K562 (cell line): ENCODE measurements around the gene SNX17.

ENCODE experiments used
- CEBPG ChIP-seq, 3 experiments: fragments of 200-800 bp in 1 of 3; sonication (Bioruptor generic) in 1 of 3; sonication (generic) in 1 of 3; formaldehyde crosslinking in 1 of 3; IDR thresholded peaks in 2 of 3; conservative IDR thresholded peaks in 1 of 3; 2 replicates each; pipeline versions ENCODE4 v1.6.1 to v1.8.0; 2016 to 2022; ENCODE audit warnings: missing compliant biosample characterization in 2 of 3, missing genetic modification characterization in 2 of 3, mild to moderate bottlenecking in 1 of 3, missing genetic modification reagents in 1 of 3
- EHMT2 ChIP-seq: fragments of 450-650 bp; IDR thresholded peaks from 2 replicates; pipeline ENCODE4 v1.6.1; 2018; ENCODE audit warnings: antibody characterized with exemption
- EP300 ChIP-seq: IDR thresholded peaks from 2 replicates; pipeline ENCODE4 v1.6.1; 2012; ENCODE audit warnings: low read length, improper control_type of control experiment
- EZH2 ChIP-seq: IDR thresholded peaks from 2 replicates; pipeline ENCODE4 v1.6.1; 2012; ENCODE audit warnings: low read depth, mild to moderate bottlenecking, inconsistent platforms, low read length, borderline replicate concordance
- GATA2 ChIP-seq: sonication (generic); formaldehyde crosslinking; IDR thresholded peaks from 2 replicates; pipeline ENCODE4 v1.4.0; 2020; ENCODE audit warnings: mild to moderate bottlenecking, missing genetic modification reagents
- MAFG ChIP-seq: fragments of 450-650 bp; conservative IDR thresholded peaks from 2 replicates; pipeline ENCODE4 v1.6.1; 2016; ENCODE audit warnings: missing genetic modification characterization, missing compliant biosample characterization
- MTA1 ChIP-seq: fragments of 450-650 bp; IDR thresholded peaks from 2 replicates; pipeline ENCODE4 v1.6.1; 2017; ENCODE audit warnings: borderline replicate concordance
- RBM39 ChIP-seq: fragments of 200-400 bp; formaldehyde crosslinking; optimal IDR thresholded peaks from 2 replicates; pipeline ENCODE3; 2018; ENCODE audit warnings: low read depth, low read length
- TAF7 ChIP-seq: fragments of 450-650 bp; IDR thresholded peaks from 2 replicates; pipeline ENCODE4 v1.6.1; 2016; ENCODE audit warnings: missing genetic modification characterization, missing compliant biosample characterization
- ZZZ3 ChIP-seq: fragments of 450-650 bp; IDR thresholded peaks from 2 replicates; pipeline ENCODE4 v1.6.1; 2016; ENCODE audit warnings: antibody characterized with exemption, mild to moderate bottlenecking, moderate library complexity
- TF ChIP-seq, protein P1 (sequence below): sonication (generic); formaldehyde crosslinking; IDR thresholded peaks from 2 replicates; pipeline ENCODE4 v1.8.0; 2023; ENCODE audit warnings: missing genetic modification reagents, mild to moderate bottlenecking, borderline replicate concordance
- TF ChIP-seq, protein P2 (sequence below), 3 experiments: IDR thresholded peaks in 2 of 3; conservative IDR thresholded peaks in 1 of 3; 2 replicates each; pipeline ENCODE4 v1.5.1; 2011 to 2012; ENCODE audit warnings: low read length in 3 of 3, mild to moderate bottlenecking in 3 of 3, control low read depth in 2 of 3, improper control_type of control experiment in 1 of 3, inconsistent platforms in 1 of 3, low read depth in 1 of 3, mixed read lengths in 1 of 3, moderate library complexity in 1 of 3; ENCODE audit not compliant: insufficient read depth in 2 of 3
- TF ChIP-seq, protein P3 (sequence below): sonication (generic); formaldehyde crosslinking; IDR thresholded peaks from 2 replicates; pipeline ENCODE4 v1.8.0; 2022; ENCODE audit warnings: mild to moderate bottlenecking, missing genetic modification reagents

DNA sequence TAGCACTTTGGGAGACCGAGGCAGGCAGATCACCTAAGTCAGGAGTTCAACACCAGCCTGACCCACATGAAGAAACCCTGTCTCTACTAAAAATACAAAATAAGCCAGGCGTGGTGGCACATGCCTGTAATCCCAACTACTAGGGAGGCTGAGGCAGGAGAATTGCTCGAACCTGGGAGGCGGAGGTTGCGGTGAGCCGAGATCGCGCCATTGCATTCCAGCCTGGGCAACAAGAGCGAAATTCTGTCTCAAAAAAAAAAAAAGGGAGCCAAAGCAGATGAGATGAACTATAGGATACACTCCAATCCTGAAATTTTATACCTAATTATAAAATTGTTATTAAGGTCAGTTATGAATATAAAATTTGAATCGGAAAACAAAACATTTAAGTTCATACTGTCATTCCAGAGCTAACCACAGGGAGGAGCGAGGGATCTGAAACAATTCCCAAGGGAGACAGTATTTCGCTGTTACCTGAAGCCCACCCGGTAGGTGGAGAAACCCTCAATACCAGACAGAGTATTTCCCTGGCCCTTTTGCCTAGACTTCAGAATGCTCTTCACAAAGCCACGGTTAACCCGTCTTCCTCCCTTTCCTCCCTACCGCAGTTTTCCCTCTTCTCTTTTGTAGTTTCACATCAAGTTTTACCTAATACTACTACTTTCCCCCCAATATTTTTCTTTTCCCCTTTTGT, 37.5 kb downstream of the SNX17 start:
- TF ChIP-seq, protein P1, sequence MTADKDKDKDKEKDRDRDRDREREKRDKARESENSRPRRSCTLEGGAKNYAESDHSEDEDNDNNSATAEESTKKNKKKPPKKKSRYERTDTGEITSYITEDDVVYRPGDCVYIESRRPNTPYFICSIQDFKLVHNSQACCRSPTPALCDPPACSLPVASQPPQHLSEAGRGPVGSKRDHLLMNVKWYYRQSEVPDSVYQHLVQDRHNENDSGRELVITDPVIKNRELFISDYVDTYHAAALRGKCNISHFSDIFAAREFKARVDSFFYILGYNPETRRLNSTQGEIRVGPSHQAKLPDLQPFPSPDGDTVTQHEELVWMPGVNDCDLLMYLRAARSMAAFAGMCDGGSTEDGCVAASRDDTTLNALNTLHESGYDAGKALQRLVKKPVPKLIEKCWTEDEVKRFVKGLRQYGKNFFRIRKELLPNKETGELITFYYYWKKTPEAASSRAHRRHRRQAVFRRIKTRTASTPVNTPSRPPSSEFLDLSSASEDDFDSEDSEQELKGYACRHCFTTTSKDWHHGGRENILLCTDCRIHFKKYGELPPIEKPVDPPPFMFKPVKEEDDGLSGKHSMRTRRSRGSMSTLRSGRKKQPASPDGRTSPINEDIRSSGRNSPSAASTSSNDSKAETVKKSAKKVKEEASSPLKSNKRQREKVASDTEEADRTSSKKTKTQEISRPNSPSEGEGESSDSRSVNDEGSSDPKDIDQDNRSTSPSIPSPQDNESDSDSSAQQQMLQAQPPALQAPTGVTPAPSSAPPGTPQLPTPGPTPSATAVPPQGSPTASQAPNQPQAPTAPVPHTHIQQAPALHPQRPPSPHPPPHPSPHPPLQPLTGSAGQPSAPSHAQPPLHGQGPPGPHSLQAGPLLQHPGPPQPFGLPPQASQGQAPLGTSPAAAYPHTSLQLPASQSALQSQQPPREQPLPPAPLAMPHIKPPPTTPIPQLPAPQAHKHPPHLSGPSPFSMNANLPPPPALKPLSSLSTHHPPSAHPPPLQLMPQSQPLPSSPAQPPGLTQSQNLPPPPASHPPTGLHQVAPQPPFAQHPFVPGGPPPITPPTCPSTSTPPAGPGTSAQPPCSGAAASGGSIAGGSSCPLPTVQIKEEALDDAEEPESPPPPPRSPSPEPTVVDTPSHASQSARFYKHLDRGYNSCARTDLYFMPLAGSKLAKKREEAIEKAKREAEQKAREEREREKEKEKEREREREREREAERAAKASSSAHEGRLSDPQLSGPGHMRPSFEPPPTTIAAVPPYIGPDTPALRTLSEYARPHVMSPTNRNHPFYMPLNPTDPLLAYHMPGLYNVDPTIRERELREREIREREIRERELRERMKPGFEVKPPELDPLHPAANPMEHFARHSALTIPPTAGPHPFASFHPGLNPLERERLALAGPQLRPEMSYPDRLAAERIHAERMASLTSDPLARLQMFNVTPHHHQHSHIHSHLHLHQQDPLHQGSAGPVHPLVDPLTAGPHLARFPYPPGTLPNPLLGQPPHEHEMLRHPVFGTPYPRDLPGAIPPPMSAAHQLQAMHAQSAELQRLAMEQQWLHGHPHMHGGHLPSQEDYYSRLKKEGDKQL (CRISPR knock-in tag): no peak
- no peak for TF ChIP-seq EHMT2
- TF ChIP-seq EZH2: no peak
- no peak for TF ChIP-seq GATA2 (CRISPR knock-in tag)
- TF ChIP-seq, protein P2, sequence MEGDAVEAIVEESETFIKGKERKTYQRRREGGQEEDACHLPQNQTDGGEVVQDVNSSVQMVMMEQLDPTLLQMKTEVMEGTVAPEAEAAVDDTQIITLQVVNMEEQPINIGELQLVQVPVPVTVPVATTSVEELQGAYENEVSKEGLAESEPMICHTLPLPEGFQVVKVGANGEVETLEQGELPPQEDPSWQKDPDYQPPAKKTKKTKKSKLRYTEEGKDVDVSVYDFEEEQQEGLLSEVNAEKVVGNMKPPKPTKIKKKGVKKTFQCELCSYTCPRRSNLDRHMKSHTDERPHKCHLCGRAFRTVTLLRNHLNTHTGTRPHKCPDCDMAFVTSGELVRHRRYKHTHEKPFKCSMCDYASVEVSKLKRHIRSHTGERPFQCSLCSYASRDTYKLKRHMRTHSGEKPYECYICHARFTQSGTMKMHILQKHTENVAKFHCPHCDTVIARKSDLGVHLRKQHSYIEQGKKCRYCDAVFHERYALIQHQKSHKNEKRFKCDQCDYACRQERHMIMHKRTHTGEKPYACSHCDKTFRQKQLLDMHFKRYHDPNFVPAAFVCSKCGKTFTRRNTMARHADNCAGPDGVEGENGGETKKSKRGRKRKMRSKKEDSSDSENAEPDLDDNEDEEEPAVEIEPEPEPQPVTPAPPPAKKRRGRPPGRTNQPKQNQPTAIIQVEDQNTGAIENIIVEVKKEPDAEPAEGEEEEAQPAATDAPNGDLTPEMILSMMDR (IDR thresholded peaks at IDR 0.05 in 2 of 3, conservative IDR thresholded peaks at IDR 0.05 in 1 of 3; ENCODE audit: insufficient read depth in 2 of 3, low read depth in 1 of 3, low read length in 3 of 3): peak; percentile 76 to 89 (median 84)
- TF ChIP-seq RBM39: no peak
- TF ChIP-seq, protein P3, sequence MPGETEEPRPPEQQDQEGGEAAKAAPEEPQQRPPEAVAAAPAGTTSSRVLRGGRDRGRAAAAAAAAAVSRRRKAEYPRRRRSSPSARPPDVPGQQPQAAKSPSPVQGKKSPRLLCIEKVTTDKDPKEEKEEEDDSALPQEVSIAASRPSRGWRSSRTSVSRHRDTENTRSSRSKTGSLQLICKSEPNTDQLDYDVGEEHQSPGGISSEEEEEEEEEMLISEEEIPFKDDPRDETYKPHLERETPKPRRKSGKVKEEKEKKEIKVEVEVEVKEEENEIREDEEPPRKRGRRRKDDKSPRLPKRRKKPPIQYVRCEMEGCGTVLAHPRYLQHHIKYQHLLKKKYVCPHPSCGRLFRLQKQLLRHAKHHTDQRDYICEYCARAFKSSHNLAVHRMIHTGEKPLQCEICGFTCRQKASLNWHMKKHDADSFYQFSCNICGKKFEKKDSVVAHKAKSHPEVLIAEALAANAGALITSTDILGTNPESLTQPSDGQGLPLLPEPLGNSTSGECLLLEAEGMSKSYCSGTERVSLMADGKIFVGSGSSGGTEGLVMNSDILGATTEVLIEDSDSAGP (CRISPR knock-in tag): no peak
- TF ChIP-seq CEBPG (CRISPR knock-in tag; IDR thresholded peaks at IDR 0.05): no peak
- no peak for TF ChIP-seq CEBPG (tag; conservative IDR thresholded peaks at IDR 0.05 in 1 of 2, IDR thresholded peaks at IDR 0.05 in 1 of 2)
- TF ChIP-seq MAFG (tag): no peak
- no peak for TF ChIP-seq MTA1
- no peak for TF ChIP-seq ZZZ3
- no peak for TF ChIP-seq EP300
- TF ChIP-seq TAF7 (tag): no peak
